ENCODE measurements around the gene COG7.

Gene COG7

DNA sequence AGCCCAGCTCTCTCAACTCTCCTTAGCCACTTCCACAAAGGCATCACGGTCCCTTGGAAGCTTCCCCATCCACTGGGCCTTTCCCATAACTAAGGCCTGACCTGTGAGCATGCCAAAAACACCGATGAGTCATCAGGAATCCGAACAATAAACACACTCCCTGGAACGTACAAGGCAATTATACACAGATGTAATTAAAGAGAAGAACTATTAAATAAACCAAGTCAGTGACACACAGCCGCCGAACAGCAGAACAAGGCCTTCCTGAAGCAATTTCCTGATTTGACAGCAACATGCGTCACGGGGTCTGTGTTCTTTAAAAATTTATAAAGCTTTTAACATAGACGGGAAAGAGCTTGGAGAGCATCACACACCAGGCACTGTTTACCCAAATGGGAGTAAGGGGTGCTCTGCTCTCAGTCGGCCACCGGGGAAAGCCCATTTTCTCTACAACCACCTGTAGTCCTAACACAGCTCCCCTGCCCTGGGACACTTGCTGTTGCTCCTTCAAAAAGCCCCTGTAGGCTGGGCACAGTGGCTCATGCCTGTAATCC lies 29.4 kb downstream of the COG7 start:
- in situ Hi-C loops (cut with HindIII; ENCODE audit: low sequenced_read_pairs), result no loop called here
- DNase-seq (ENCODE audit: low read depth), result peak; percentile 98
- TF ChIP-seq, protein P1, sequence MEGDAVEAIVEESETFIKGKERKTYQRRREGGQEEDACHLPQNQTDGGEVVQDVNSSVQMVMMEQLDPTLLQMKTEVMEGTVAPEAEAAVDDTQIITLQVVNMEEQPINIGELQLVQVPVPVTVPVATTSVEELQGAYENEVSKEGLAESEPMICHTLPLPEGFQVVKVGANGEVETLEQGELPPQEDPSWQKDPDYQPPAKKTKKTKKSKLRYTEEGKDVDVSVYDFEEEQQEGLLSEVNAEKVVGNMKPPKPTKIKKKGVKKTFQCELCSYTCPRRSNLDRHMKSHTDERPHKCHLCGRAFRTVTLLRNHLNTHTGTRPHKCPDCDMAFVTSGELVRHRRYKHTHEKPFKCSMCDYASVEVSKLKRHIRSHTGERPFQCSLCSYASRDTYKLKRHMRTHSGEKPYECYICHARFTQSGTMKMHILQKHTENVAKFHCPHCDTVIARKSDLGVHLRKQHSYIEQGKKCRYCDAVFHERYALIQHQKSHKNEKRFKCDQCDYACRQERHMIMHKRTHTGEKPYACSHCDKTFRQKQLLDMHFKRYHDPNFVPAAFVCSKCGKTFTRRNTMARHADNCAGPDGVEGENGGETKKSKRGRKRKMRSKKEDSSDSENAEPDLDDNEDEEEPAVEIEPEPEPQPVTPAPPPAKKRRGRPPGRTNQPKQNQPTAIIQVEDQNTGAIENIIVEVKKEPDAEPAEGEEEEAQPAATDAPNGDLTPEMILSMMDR (IDR thresholded peaks at IDR 0.05; ENCODE audit: low read depth, low read length, missing control alignments), result no peak
- H3K4me3 ChIP-seq (ENCODE audit: low read depth, low read length), result no peak overlapping the region

DNA sequence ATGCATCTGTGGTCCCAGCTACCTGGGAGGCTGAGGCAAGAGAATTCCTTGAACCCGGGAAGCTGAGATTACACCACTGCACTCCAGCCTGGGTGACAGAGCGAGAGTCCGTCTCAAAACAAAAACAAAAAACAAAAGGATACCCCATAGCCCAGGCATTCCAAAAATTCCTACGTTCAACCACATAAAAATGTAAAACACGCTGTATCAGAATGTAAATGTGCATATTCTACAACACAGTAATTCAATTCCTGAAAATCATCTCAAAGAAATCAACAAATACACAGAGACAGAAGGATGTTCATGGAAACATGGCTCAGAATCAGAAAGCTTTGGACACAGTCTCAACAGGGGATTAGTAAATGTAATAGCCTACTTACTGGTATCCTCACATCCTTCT lies 33.0 kb downstream of the COG7 start:
- DNase-seq (ENCODE audit: low read depth), result no peak
- in situ Hi-C loops (cut with HindIII; ENCODE audit: low sequenced_read_pairs), result no loop called here
- no peak overlapping the region for H3K4me3 ChIP-seq (ENCODE audit: low read depth, low read length)
- TF ChIP-seq, protein P1 (IDR thresholded peaks at IDR 0.05; ENCODE audit: low read depth, low read length, missing control alignments), result no peak

DNA sequence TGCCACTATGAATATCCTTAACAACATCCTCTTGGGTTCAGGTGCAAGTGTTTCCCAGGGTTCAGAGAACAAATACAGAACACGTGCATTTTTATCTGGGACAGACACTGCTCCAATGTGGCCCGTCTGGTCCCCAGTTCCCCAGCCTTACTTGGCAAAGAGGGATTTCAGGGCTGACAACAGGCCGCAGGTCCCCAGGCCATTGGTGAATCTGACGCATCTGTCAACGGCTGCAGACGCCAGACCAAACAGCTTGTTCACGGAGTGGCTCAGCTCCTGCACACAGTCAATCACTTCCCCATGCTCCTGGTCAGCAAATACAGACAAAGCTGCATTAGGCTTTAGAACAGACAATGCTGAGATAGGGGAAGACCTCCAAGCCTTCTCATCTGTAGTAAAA lies 36.2 kb downstream of the COG7 start:
- TF ChIP-seq, protein P1 (IDR thresholded peaks at IDR 0.05; ENCODE audit: low read depth, low read length, missing control alignments), result no peak
- no peak overlapping the region for H3K4me3 ChIP-seq (ENCODE audit: low read depth, low read length)
- DNase-seq (ENCODE audit: low read depth), result no peak
- in situ Hi-C loops (cut with HindIII; ENCODE audit: low sequenced_read_pairs), result no loop called here

DNA sequence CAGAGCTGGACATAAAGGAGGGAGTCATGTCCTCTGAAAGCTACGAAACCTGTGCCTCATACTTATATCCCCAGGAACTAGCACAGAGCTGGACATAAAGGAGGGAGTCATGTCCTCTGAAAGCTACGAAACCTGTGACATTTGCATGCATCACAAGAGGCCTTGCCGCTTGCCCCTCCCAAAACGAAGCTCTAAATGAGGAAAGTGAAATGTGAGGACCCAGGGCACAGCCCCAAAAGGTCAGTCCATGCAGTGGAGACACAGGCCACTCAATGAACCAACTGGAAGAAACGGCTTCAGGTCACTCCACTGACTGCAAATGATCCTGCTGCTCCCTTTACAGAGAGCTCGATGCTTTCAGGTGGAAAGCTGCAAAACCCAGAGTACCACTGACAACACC lies 38.3 kb downstream of the COG7 start:
- in situ Hi-C loops (cut with HindIII; ENCODE audit: low sequenced_read_pairs), result no loop called here
- no peak overlapping the region for H3K4me3 ChIP-seq (ENCODE audit: low read depth, low read length)
- DNase-seq (ENCODE audit: low read depth), result no peak
- TF ChIP-seq, protein P1 (IDR thresholded peaks at IDR 0.05; ENCODE audit: low read depth, low read length, missing control alignments), result no peak

DNA sequence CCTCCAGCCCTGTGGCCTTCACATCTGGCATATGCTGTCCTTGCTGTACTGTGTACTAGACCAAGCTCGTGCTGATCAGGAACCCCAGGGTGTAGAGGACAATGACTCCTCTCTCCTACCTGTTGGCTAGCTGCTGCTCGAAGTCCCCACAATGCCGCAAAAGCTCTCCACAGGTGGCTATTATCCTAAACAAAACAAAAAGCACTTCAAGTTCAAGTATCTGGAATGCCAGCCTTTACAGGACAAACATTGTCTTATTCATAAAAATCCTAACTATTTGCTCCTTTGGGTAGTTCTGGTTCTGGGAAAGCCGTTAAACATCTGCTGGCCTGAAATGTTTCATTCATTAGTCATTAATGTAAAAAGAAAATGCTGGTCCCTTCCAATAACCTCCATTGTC lies 42.8 kb downstream of the COG7 start:
- in situ Hi-C loops (cut with HindIII; ENCODE audit: low sequenced_read_pairs), result no loop called here
- TF ChIP-seq, protein P1 (IDR thresholded peaks at IDR 0.05; ENCODE audit: low read depth, low read length, missing control alignments), result no peak

DNA sequence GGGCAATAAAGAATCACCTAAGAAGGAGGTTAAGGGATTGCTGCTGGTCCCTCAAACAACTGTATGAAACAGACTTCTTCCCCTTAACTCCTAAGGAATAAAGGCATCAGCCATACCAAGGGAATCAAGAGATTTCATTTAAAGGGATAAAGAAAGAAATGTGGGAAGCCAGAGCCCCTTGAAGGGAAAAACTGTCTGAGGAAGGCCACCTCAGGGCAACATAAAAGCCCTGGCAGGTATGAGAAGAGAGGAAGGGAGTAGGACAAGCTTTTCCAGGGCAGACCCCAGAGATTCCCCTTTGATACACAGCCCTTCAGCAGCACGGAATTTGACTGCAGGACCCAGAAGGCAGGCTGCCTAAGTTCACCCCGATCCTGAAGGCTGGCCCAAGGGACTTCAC lies 43.5 kb downstream of the COG7 start:
- in situ Hi-C loops (cut with HindIII; ENCODE audit: low sequenced_read_pairs), result no loop called here
- no peak overlapping the region for H3K4me3 ChIP-seq (ENCODE audit: low read depth, low read length)
- TF ChIP-seq, protein P1 (IDR thresholded peaks at IDR 0.05; ENCODE audit: low read depth, low read length, missing control alignments), result no peak
- no peak for DNase-seq (ENCODE audit: low read depth)

More for the DNA sequence above, 42.8 kb downstream of the COG7 start:
- no peak overlapping the region for H3K4me3 ChIP-seq (ENCODE audit: low read depth, low read length)
- no peak for DNase-seq (ENCODE audit: low read depth)

Measured in astrocyte of the cerebellum (primary cell).